NB4 (cell line): ENCODE results near the gene SORT1.

Experiments used
- CTCF ChIP-seq: IDR thresholded peaks from one replicate; pipeline ENCODE4 v1.5.1; 2012; ENCODE audit warnings: low read depth, low read length
- MAX ChIP-seq: IDR thresholded peaks from 2 replicates; pipeline ENCODE4 v1.6.1; 2011; ENCODE audit warnings: low read depth, low read length
- MYC ChIP-seq: IDR thresholded peaks from 2 replicates; pipeline ENCODE4 v1.6.1; 2011; ENCODE audit warnings: low read depth, low read length
- POLR2A ChIP-seq: IDR thresholded peaks from 2 replicates; pipeline ENCODE4 v1.6.1; 2011; ENCODE audit warnings: mild to moderate bottlenecking; ENCODE audit not compliant: insufficient read length; ENCODE audit errors: extremely low read depth

GRCh38 chr1:109265741-109266330, 131.9 kb downstream of the SORT1 start:
- TF ChIP-seq CTCF: no peak
- no peak for TF ChIP-seq POLR2A
- TF ChIP-seq MAX: no peak
- no peak for TF ChIP-seq MYC
